GM21447 (cell line): ENCODE results near the gene CABP1.
A peak's percentile ranks its signal among the peaks of the same experiment; 100 is the strongest.
"Not testable (repeated sequence)": the region's sequence is repeated elsewhere in the genome, so short reads cannot be mapped to it uniquely, and the experiment has no call there.

Experiments
- ATAC-seq: cut with Tn5 transposase; IDR thresholded peaks from one replicate; pipeline ENCODE4 v1.9.1; 2021; ENCODE audit not compliant: unreplicated experiment

CABP1 gene

DNA sequence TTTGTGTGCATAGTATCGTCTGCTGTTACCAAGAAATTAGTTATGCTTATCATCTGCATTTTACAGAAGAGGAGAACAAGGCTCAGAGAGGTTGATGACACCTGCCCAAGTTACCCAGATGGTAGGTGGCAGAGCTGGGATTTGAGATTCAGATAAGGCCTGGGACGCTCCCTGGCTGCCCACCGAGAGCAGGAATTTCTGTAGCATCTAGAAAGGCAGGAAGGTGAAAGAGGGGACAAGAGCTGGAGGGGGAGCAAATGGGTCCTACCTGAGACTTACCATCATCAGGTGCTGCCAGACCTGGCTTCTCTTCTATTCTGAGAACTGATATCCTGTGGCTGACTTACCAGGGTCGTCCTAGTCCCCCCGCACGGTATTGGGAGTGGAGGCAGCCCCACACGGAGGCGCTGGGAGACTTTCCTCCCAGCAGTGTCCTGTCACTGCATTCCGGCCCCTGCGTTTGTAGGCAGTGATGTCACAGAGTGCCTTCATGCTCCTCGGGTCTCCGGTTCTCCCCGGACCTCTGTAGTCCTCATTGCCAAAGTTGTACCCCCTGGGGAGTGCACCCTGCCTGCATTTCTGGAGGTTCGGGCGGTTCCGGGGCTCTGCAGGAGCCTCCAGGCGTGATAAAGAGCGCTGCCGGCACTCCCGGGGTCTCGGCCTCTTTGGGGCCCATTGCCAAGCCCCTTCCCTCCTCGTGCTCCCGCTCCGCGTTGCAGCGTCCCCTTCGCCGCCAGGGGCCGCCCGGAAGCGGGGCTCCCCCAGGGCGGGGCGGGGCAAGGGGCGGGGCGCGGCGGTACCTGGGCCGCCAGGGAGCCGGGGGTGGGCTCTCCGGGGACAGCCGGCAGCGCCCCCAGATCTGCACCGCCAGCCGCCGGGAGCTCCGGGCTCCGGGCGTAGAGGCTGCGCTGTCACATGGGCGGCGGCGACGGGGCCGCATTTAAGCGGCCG, at the start of gene CABP1:
Gene CABP1, plus strand, starts transcription at position 856 of the 951 bp plus-strand sequence. Its CDS starts 60 bp downstream, at position 916.
- ATAC-seq: peak; percentile 69

DNA sequence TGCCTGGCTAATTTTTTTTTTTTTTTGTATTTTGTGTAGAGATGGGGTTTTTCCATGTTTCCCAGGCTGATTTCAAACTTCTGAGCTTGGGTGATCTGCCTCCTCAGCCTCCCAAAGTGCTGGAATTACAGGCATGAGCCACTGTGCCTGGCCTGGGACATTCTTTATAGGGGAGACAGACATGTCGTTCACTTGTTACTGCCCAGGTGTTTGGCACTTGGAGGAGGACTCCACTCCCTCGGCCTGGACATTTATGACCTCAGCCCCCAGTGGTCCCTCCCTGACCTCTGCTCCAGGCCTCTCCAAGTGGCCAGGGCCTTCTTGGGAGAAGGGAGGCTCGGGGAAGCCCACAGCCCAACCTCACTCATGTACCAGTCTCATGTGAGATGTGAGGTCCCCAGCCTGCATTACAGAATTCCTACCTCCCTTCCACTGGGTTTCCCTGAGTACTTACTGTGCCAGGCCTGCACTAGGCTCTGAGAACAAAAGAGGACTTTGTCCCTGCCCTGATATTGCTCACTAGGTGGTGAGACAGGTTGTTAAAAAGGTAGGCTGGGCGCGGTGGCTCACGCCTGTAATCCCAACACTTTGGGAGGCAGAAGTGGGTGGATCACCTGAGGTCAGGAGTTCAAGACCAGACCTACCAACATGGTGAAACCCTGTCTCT, 49.6 kb upstream of the CABP1 start:
- ATAC-seq: no peak

DNA sequence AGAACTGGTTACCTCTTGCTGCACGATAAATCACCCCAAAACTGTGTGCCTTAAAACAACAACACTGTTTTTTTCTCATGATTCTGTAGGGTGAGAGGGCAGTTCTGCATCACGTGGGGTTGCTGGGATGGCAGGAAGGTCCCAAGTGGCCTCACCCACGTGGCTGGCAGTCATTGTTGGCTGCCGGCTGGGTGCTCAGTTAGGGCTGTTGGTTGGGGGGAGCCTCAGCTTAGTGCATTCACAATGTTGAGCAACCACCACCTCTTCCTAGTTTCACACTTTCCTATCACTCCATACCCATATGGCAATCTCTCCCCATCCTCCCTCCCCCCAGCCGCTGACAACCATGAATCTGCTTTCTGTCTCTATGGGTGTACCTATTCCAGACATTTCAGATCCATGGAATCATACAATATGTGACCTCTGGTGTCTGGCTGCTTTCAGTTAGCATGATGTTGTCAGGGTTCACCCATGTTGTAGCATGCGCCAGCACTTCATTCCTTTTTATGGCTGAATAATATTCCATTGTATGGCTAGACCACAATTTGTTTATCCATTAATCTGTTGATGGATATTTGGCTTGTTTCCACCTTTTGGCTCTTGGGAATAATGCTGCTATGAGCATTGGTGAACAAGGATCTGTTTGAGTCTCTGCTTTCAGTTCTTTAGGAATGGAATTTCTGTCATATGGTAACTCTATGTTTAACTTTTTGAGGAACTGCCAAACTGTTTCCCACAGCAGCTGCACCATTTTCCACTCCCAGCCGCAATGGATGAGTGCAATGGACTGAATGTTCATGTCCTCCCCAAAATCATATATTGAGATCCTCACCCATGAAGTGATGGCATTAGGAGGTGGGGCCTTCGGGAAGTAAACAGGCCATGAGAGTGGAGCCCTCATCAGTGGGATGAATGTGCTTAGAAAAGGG, 48.0 kb upstream of the CABP1 start:
- no peak for ATAC-seq

DNA sequence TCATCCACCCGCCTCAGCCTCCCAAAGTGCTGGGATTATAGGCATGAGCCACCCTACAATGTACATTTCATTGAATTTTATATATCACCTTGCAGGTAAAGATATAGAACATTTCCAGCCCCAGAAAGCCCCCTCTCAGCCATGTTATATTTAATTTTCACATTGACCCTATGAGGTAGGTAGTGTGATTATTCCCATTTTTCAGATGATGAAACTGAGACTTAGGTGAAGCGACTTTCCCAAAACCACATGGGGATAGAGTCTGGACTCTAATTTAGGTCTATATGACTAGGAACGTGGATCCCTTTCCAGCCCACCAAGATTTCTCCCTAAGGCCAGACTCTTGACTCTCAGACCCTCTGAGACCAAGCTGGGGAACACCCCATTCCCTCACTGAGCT, 43.5 kb upstream of the CABP1 start:
- no peak for ATAC-seq

DNA sequence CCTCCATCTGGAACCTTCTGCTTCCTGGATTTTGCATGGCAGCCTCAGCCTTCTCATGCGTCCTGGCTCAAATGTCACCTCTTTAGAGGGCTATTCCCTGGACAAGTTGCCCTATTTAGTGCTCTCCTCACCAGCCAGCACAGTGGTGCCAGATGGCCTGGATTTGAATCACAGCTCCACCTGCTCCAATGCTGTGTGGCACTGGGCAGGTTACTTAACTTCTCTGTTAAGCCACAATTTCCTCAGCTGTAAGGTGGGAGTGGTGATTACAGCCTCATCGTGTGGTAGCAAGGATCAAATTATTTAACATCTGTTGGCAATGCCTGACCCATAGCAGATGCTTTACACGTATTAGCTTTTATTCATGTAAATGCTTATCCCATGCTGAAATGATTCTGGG, 42.6 kb upstream of the CABP1 start:
- ATAC-seq: no peak

DNA sequence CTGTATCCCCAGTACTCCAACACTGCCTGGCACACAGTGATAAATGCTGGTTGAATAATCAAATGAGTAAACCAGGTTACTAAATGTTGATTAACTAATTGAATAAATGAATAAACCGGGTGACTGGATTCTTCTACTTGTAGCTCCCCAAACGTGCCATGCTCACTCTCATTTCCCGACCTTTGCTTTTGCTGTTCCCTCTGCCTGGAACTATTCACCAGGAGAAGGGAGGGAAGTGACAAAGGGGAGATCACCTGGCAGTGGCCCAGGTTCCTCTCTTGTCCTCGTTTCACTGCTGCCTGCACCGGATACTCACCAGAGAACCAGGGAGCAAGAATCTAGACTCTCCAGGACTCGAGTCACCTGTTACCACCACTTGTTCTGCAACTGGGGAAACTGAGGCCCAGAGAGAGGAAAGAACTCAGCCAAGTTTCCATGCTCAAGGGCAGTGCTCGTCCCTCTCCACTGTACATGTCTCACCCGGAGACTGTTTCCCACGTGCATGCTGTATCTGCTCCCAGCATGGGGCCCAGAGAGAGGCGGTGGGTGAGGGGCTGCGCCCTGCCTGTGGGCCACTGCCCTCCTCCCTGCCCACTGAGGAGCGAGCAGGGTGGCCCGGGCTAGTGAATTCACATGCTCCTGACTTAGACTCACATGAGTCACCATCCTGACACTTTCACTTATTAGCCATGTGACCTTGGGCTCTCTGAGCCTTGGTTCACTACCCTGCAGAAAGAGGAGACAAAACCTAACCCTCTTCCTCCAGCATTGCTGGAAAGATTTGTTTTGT, 41.6 kb upstream of the CABP1 start:
- ATAC-seq: no peak

DNA sequence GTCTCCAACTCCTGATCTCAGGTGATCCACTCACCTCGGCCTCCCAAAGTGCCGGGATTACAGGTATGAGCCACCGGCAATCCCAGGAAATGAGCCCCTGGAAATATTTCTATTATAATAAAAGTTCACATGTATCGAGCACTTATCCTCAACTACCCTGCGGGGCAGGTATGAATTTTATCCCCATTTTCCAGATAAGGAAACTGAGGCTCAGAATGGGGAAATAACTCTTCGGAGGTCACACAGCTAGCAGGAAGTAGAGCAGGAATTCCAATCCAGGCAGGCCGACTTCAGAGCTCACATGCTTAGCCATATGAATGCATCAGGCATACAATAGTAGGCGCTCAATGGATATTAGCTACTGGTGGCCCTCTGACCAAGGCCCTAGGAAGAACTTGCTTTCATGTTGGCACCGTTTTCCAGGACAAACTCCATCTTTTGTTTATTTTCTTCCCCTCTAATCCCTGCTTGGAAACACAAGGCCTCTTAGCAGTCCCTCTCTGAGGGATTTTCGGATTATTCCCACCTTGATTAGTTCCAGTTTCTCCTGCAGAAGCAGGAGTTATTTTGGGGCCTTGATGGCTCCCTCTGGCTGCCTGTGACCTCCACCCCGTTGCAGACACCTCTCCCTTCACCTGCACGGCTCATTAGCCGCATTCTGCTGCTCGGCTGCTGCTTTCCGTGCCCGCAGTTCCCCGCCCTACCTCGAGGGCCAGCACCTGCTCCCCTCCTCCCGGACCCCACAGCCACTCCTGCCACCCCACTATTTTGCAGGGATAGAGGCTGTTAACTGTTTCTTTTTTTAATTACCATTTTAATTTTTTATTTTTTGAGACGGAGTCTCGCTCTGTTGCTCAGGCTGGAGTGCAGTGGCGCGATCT, 40.5 kb upstream of the CABP1 start:
- ATAC-seq: no peak

DNA sequence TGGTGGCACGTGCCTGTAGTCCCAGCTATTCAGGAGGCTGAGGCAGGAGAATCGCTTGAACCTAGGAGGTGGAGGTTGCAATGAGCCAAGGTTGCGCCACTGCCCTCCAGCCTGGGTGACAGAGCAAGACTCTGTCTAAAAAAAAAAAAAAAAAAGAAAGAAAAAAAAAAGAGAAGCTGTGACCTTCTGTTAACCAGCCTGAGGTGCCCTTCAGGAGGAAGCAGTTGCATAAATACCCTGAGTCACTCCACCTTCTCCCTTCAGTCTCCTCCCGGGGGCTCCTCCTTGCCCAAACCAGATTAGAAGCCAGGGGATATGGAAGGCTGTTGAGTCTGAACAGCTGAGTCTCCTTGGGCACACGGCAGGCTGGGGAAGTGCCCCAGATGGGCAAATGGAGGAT, 38.0 kb upstream of the CABP1 start:
- ATAC-seq: not testable (repeated sequence)

DNA sequence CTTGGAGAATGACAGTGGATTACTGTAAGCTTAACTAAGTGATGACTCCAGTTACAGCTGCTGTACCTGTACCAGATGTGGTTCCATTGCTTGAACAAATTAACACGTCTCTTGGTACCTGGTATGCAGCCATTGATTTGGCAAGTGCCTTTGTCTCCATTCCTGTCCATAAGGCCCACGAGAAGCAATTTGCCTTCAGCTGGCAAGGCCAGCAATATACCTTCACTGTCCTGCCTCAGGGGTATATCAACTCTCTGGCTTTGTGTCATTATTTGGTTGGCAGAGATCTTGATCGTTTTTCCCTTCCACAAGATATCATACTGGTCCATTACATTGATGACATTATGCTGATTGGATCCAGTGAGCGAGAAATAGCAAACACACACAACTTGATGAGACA, 29.9 kb upstream of the CABP1 start:
- no peak for ATAC-seq

DNA sequence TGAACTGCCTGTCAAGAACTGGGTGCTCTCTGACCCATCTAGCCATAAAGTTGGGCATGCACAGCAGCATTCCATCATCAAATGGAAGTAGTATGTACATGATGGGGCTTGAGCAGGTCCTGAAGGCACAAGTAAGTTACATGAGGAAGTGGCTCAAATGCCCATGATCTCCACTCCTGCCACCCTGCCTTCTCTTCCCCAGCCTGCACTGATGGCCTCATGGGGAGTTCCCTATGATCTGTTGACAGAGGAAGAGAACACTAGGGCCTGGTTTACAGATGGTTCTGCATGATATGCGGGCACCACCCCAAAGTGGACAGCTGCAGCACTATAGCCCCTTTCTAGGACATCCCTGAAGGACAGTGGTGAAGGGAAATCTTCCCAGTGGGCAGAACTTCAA, 28.9 kb upstream of the CABP1 start:
- not testable (repeated sequence) for ATAC-seq

DNA sequence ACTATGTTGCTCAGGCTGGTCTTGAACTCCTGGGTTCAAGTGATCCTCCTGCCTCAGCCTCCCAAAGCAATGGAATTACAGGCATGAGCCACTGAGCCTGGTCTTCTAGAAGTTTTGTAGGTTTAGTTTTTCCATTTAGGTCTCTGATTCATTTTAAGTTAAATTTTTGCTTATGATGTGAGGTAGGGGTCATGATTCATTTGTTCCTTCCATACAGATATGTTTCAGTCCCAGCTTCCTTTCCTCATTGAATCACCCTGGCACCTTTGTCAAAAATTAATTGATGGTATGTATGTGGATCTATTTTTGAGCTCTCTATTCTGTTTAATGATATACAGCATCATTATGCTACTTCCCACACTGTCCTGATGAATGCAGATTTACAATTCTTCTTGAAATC, 25.6 kb upstream of the CABP1 start:
- ATAC-seq: no peak

DNA sequence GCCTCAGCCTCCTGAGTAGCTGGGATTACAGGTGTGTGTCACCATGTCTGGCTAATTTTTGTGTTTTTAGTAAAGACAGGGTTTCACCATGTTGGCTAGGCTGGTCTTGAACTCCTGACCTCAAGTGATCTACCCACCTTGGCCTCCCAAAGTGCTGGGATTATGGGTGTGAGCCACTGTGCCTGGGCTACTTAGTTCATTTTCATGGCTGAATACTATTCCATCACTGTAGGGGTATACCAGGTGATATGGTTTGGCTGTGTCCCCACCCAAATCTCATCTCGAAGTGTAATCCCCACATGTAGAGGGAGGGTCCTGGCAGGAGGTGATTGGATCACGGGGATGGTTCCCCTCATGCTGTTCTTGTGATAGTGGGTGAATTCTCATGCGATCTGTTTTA, 23.2 kb upstream of the CABP1 start:
- ATAC-seq: not testable (repeated sequence)

DNA sequence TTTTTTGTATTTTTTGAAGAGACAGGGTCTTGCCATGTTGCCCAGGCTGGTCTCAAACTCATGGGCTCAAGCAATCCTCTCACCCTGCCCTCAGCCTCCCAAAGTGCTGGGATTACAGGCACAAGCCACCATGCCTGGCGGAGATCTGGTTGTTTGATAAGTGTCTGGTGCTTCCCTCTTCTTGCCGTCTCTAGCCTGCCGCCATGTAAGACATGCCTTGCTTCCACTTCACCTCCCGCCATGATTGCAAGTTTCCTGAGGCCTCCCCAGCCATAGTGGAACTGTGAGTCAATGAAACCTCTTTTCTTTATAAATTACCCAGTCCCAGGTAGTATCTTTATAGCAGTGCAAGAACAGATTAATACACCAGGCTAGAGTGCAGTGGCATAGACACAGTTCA, 22.7 kb upstream of the CABP1 start:
- ATAC-seq: not testable (repeated sequence)

DNA sequence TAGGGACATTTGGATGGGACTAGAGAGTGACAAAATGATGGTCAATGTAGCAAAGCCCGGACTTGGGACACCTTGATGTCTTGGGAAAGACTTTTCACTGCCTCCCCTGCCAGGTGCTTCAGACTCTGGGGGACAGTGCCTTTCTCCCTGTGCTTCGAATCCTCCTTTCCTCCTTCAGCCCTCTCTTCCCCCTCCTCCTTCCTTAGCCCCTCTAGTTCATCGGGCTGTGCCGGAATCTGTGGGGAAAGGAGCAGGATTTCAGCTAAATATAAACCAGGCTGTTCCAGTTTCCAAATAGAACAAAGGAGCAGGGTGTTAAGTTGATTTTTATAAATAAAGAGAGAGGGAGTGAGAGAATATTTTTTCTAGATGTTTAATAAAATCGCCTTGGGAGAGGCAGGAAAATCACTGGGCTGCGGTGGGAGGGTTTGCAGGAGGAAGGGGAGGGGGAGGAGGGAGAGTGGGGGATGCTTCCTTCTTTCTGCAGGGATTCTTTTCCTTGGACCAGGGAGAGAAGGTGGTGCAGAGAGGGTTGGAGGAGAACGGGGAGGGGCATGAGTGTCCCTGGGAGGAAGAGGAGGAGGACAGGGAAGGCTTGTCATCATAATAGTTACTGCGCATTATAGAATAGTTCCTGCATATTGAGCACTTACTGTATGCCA, 21.3 kb upstream of the CABP1 start:
- no peak for ATAC-seq

DNA sequence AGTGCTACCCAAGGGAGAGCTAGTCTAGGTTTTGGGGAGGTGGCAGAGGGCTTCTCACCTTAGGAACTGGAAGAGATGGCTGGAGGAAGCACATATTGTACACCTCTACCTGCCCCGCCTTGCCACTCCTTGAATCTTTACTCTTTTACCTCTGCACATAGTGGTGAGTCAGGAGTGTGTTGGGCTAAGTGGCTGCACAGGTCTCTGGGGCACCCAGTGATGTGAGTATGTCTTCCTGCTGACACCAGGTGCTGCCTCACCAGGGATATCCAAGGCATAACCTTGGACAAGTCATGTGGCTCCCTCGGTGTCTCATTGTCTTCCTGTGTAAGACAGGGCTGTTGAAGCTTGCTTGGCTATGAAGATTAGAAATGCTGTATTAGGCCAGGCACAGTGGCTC, 19.8 kb upstream of the CABP1 start:
- ATAC-seq: no peak

DNA sequence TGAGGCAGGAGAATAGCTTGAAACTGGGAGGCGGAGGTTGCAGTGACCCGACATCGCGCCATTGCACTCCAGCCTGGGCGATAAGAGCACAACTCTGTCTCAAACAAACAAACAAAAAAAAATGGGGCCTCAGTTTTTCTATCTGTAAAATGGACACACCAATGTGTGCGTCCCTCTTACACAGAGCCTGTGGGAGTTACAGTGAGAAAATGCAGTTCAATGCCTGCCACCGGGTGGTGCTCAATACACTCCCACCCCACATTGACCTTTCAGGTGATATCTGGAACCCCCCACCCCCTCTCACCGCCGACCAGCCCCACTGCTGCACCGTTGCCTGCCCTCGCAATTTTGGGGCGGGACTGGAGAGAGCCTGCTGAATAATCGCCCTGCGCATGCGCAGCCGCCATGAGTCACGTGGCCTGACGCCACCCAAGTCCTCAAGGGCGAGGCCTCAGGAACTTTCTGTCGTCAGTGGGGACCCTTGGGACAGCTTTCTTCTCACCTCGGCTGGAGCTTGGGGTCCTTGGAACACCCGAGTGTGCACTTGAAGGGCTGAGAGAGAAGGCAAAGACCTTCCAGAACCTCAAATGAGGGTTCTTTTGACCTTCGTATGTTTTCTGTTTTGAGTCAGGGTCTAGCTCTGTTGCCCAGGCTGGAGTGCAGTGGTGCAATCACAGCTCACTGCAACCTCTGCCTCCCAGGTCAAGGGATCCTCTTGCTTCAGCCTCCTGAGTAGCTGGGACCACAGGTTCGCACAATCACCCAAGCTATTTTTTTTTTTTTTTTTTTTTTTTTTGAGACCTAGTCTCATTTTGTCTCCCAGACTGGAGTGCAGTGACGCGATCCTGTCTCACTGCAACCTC, 14.6 kb upstream of the CABP1 start:
- ATAC-seq: no peak

DNA sequence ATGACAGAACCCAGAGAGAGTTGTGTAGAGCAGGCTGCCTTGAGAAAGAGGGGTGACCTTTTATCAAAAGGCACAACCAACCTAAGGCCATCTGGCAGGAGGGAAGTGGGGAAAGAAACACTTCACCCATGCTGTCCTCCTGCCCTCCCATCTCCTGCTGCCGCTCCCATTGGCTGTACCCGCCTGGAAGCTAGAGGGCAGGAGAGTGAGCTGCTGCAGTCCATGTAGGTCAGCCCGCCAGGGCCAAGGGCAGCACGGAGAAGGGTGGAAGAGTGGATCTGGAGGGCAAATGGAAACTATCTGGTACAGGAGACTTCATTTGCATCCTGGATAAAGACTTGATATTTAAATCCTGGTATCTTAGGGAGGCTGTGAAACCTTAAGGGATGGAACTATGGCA, 11.5 kb upstream of the CABP1 start:
- no peak for ATAC-seq
